Cardiac fibroblast (primary cell): ENCODE data around the gene ZHX3.

Experiments used
- DNase-seq, 2 donors: peaks; one replicate each; pipeline versions ENCODE4 v3.0.0 to v3.0.0-alpha.2; 2010; ENCODE audit warnings: low read depth in 2 of 2
- H3K4me3 ChIP-seq, 2 donors: replicated peaks in 1 of 2; 1 replicate in 1 of 2; 2 replicates in 1 of 2; pipeline ENCODE4 v1.5.1; 2011; ENCODE audit warnings: low read depth in 2 of 2, low read length in 2 of 2, mild to moderate bottlenecking in 2 of 2, moderate library complexity in 1 of 2
- TF ChIP-seq, protein P1 (sequence below): IDR thresholded peaks from one replicate; pipeline ENCODE4 v1.5.1; 2011; ENCODE audit warnings: low read depth, mild to moderate bottlenecking, low read length, inconsistent platforms

Gene ZHX3

DNA sequence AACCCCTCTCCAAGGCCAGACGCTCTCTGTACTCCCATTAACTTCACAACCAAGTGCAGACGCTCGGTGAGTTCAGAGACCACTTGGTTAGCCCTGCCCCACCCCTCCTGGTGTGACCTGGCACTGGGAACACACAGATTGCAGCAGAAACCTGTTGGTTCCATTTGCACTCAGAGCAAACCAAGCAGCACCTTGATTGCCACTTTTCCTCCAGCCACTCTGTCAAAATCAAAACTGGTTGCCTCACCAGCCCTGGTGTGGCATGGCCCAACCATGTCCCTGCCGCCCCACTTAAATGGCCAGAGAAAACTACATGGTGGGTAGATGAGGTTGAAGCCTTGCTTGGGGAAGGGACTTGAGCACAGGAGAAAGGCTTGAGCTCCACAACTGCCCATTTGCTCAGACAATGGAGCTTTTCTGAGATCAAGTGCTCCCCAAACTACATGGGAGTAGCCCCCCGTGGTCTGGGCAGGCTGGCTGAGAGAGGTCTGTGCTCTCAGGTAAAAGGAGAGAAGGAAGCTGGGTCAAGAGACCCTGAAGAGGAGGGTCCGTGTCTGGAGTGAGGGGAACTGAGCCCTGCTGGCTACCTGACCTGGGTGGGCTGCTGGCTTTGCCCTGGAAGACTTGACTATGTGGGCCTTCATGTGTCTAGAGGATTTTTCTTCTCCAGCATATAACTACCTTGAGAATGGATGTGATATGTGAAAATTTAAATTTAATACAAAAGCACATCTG is 136.8 kb downstream of the ZHX3 start:
- DNase-seq, result no peak
- H3K4me3 ChIP-seq, result no peak overlapping the region
- TF ChIP-seq, protein P1, sequence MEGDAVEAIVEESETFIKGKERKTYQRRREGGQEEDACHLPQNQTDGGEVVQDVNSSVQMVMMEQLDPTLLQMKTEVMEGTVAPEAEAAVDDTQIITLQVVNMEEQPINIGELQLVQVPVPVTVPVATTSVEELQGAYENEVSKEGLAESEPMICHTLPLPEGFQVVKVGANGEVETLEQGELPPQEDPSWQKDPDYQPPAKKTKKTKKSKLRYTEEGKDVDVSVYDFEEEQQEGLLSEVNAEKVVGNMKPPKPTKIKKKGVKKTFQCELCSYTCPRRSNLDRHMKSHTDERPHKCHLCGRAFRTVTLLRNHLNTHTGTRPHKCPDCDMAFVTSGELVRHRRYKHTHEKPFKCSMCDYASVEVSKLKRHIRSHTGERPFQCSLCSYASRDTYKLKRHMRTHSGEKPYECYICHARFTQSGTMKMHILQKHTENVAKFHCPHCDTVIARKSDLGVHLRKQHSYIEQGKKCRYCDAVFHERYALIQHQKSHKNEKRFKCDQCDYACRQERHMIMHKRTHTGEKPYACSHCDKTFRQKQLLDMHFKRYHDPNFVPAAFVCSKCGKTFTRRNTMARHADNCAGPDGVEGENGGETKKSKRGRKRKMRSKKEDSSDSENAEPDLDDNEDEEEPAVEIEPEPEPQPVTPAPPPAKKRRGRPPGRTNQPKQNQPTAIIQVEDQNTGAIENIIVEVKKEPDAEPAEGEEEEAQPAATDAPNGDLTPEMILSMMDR, result no peak

DNA sequence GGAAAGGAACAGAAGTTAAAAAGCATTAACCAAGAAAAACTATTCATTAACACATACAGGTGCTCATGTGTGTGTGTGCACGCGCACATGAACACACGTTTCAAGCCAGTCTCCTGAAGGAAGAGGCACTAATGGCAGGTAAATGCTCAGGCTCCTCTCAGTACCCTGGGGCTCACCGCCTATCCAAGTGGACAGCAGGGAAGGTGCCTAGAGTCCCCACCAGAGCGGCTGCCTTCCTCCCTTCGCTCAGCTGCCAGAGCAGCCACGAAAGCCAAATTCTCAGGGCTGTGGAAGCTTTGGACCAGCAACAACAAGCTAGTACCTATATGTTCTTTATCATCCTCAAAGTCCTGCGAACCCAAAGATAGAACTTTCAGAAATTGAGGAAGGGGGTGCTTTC is 137.6 kb downstream of the ZHX3 start:
- DNase-seq, result no peak

DNA sequence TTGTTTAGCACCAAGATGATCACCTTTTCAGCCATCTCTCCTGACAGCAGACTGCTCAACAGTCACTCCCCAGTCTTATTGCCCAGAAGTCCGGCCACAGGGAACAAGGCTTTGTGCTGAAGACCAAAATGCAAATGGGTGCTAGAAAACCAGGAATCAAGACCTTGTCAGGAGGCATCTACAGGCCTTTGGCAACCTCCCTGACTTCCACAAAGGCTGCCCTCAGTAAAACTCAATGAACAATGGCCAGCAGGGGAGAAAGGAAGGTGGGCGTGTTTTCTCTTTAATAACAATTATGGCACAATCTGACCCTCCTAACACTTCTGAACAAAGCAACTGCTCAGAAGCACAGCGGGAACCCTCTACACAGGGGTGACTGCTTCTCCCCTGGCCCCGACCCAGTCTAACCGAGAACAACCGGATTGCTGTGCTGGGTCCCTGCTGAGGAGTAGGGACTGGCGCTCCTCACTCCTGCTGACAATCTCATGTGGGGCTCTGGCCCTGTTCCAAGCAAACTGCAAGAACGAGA is 138.6 kb downstream of the ZHX3 start:
- DNase-seq, result peak in 1 of 2 donors; percentile 25
- TF ChIP-seq, protein P1, result no peak
- no peak overlapping the region for H3K4me3 ChIP-seq

More for the DNA sequence above, 137.6 kb downstream of the ZHX3 start:
- TF ChIP-seq, protein P1, result no peak
- H3K4me3 ChIP-seq, result no peak overlapping the region

DNA sequence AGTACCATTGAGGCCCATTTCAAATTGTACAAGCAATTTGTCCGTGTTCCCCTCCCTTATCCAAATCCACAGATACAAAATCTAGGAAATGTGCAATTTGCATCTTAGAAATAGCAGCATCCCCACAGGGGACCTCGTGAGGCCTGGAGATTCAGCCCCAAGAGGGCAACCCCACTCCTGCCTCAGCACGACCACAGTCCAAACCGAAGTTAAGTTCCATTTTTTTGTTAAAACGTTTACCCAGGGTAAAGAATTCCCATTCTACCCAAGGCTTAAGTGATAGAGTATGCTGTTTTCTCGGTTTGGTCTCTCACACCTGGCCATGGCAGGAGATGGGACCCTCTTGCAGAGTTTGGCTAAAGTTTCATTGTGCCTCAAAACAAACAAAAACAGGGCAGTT is 139.0 kb downstream of the ZHX3 start:
- no peak overlapping the region for H3K4me3 ChIP-seq
- DNase-seq, result no peak
- TF ChIP-seq, protein P1, result no peak

DNA sequence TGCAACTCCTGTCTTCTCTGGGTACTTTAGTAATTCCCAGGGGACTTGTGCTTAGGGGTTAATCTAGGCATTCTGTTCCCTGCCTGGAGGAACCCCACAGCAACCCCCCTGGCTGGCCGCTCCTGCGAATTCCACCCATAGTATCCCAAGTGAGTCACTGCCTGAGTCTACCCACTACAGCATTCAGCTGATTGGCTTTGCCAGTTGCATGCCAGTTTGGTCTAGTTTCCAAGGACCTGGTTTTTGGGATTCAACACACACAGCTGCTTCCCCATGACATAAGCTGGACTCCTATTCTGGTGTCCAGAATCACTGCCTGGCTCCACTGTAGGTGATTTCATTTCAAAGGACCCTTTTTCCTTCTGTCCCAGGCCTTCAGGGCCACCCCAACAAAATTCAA is 139.9 kb downstream of the ZHX3 start:
- no peak overlapping the region for H3K4me3 ChIP-seq
- DNase-seq, result peak; percentile 94 to 95
- TF ChIP-seq, protein P1, result no peak

DNA sequence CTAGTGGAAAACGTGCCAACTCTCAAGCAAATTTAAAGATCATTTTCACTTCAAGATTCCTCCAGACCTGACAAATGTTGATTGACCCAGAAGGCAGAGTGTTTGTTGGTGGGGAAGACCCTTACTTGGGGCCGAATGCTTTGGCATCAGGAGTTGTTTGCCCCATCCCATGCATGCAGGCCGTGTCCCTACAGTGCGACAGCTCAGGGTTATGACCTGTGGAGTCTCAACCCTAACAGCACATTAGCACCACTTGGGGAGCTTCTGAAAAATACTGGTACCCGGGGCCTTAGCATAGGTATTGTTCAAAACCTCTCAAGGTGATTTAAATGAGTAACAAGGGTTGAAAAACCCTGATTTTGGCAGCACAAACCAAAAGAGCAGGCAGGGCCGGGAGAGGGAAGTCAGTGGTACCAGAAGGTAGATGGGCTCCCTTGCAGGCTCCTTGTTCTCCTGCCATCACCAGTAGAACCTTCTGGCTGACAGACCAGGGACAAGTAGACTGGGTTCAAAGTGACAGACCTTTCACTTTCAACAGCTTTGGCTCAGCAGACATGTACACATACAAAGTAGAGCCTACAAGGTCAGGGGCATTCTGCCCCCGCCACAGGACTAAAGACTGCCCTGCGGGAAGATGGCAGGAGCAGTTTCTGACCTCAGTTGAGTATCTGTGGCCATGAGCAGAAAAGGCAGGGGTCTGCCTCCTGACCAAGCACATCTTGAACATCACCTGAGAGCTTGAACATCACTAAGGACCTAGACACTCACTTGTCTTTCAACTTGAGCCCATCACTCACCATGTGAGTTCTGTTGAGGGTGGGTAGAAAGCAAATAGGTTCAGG is 140.6 kb downstream of the ZHX3 start:
- DNase-seq, result no peak
- TF ChIP-seq, protein P1, result no peak
- H3K4me3 ChIP-seq, result no peak overlapping the region
